ENCODE measurements around the gene KIAA1671.

DNA sequence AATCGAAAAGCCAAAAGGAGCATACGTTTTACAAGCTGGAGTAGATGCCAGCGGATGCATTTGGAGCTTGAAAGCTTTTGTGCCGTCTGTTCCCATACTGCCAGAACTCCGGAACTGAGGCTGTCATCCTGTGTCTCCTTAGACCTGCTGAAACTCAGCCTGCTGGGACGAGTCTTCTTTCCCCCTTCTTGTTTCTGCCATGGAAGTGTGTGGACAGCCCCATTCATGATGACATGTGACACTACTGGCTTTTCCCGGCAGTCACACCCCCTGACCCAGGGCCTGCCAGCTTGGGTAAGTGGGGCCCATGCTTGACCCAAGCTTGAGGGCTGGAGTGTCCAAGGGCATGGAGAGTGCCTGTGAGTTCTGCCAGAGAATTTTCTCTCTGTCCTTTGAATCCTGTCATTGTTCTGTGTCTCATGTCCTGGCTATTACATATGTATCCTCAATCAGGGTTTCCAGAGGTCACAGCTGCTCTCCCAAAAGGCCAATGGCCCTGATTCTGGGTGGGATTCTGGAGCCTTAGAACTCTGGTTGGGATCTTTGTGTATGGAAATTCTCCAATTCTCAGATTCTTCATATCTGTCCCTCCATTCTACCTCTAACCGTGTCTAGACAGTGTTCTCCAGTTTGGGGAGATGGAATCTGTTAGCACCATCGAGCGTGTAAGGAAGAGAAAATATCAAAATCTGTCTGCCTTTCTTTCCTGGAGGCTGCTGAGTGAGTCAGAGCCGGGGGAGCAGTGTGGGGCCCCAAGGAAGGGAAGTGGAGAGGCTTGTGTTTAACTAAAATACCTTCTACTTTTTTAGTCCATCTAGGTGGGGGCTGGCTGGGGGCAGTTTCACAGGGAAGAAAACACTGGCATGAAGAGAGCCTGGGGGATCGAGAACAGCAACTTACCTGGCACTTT, 73.2 kb downstream of the KIAA1671 start:
- TF ChIP-seq, protein P1, sequence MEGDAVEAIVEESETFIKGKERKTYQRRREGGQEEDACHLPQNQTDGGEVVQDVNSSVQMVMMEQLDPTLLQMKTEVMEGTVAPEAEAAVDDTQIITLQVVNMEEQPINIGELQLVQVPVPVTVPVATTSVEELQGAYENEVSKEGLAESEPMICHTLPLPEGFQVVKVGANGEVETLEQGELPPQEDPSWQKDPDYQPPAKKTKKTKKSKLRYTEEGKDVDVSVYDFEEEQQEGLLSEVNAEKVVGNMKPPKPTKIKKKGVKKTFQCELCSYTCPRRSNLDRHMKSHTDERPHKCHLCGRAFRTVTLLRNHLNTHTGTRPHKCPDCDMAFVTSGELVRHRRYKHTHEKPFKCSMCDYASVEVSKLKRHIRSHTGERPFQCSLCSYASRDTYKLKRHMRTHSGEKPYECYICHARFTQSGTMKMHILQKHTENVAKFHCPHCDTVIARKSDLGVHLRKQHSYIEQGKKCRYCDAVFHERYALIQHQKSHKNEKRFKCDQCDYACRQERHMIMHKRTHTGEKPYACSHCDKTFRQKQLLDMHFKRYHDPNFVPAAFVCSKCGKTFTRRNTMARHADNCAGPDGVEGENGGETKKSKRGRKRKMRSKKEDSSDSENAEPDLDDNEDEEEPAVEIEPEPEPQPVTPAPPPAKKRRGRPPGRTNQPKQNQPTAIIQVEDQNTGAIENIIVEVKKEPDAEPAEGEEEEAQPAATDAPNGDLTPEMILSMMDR (IDR thresholded peaks at IDR 0.05; ENCODE audit: low read length): no peak
- TF ChIP-seq EZH2 (IDR thresholded peaks at IDR 0.05; ENCODE audit: borderline replicate concordance, low read length): no peak
